ENCODE measurements around the gene VMO1. TPM values are rescaled to one million over a fixed set of nuclear protein-coding genes. Genes with fewer than 3 reads are reported as not detected.

Gene VMO1
- total RNA-seq, 1 experiment from 2014 or later = not detected

DNA sequence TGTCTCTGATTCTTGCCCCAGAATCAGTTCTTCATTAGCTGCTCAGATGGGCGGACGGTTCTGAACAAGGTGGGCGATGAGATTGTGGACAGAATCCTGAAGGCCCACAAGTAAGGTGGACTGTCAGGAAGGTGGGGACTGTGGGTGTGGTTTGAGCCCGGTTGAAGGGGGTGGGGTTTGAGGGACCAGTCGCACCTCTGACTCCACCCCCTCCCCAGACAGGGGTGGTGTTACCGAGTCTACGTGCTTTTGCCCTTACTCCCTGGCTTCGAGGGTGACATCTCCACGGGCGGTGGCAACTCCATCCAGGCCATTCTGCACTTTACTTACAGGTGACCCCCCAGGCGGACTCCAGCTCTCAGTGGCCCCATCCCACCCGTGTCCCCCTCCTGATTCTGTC lies 32.1 kb upstream of the VMO1 start:
- Histone ChIP-seq H3K27ac (ENCODE audit: insufficient read length, low read depth, low read length) (no peak overlapping the region), H3K4me2 (ENCODE audit: insufficient read depth, insufficient read length, low read length) (no peak overlapping the region), H3K4me1 (ENCODE audit: insufficient read depth, low read length) (no peaks in the 10 kb centered on the region), H2AFZ (ENCODE audit: low read length) (no peak overlapping the region), H3K27me3 (ENCODE audit: insufficient read depth, low read length) (no peaks in the 10 kb centered on the region), H2BK12ac (ENCODE audit: insufficient read length, low read depth, low read length) (no peak overlapping the region), H4K8ac (replicated peaks; ENCODE audit: insufficient read length, low read depth, low read length) (no peak overlapping the region), H4K5ac (ENCODE audit: insufficient read length, low read depth, low read length) (no peak overlapping the region), H2BK20ac (ENCODE audit: low read depth, low read length, poor library complexity, severe bottlenecking) (no peak overlapping the region), H3K23me2 (ENCODE audit: insufficient read length, low read depth, low read length, poor library complexity, severe bottlenecking) (no peaks in the 10 kb centered on the region), H2BK5ac (ENCODE audit: insufficient read length, low read length) (no peak overlapping the region), H2BK15ac (ENCODE audit: low read depth, low read length) (no peak overlapping the region), H3K4ac (ENCODE audit: low read depth, low read length) (no peak overlapping the region), H3T11ph (ENCODE audit: low read length) (no peak overlapping the region), H3K79me1 (ENCODE audit: insufficient read depth, low read depth, low read length, poor library complexity, severe bottlenecking) (no peaks in the 10 kb centered on the region), H4K91ac (ENCODE audit: insufficient read length, low read depth, low read length) (no peak overlapping the region), H2BK120ac (ENCODE audit: low read depth, low read length, poor library complexity, severe bottlenecking) (no peak overlapping the region), H3K18ac (ENCODE audit: insufficient read length, low read depth, low read length) (no peak overlapping the region), H4K20me1 (ENCODE audit: control insufficient read depth, insufficient read depth, insufficient read length) (no peaks in the 10 kb centered on the region), H3K56ac (ENCODE audit: insufficient read length, low read depth, low read length) (no peak overlapping the region), H3K79me2 (ENCODE audit: insufficient read depth, low read length) (no peaks in the 10 kb centered on the region), H3K14ac (ENCODE audit: insufficient read depth, low read length) (no peak overlapping the region), H2AK5ac (ENCODE audit: insufficient read length, low read length) (no peak overlapping the region), H3K9ac (ENCODE audit: extremely low read depth, insufficient read length, low read length) (no peak overlapping the region), H3K23ac (ENCODE audit: insufficient read length, low read depth, low read length) (no peak overlapping the region), H3K9me3 (ENCODE audit: control insufficient read depth, low read depth, low read length) (no peaks in the 10 kb centered on the region)
- H3K36me3 Mint-ChIP-seq (ENCODE audit: insufficient read depth in 1 of 3, low read depth in 3 of 3) = peaks cover 19 to 56% (median 53%) of the 10 kb centered on the region in 3 experiments
- DNase-seq = peak; percentile 62
- no peak overlapping the region; a peak in 1 of 5 replicates for H3K4me3 Mint-ChIP-seq
- peaks cover 2% of the 10 kb centered on the region in 2 experiments; a peak in 4 of 5 replicates for H3K9me3 Mint-ChIP-seq
- H3K4me1 Mint-ChIP-seq = no peaks in the 10 kb centered on the region
- WGBS (ENCODE audit: extremely low coverage, insufficient read length, low lambda C conversion rate) = no CpG with 5 or more reads among the region's 12 CpGs
- H3K27me3 Mint-ChIP-seq (ENCODE audit: low read depth) = no peaks in the 10 kb centered on the region
- TF ChIP-seq, protein P1, sequence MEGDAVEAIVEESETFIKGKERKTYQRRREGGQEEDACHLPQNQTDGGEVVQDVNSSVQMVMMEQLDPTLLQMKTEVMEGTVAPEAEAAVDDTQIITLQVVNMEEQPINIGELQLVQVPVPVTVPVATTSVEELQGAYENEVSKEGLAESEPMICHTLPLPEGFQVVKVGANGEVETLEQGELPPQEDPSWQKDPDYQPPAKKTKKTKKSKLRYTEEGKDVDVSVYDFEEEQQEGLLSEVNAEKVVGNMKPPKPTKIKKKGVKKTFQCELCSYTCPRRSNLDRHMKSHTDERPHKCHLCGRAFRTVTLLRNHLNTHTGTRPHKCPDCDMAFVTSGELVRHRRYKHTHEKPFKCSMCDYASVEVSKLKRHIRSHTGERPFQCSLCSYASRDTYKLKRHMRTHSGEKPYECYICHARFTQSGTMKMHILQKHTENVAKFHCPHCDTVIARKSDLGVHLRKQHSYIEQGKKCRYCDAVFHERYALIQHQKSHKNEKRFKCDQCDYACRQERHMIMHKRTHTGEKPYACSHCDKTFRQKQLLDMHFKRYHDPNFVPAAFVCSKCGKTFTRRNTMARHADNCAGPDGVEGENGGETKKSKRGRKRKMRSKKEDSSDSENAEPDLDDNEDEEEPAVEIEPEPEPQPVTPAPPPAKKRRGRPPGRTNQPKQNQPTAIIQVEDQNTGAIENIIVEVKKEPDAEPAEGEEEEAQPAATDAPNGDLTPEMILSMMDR (conservative IDR thresholded peaks at IDR 0.05) = no peak
- no peak overlapping the region for H3K27ac Mint-ChIP-seq
